HG03575 (cell line): ENCODE measurements around the gene ALG8.
"Not testable (repeated sequence)": the region's sequence is repeated elsewhere in the genome, so short reads cannot be mapped to it uniquely, and the experiment has no call there.

Experiments
- ATAC-seq: cut with Tn5 transposase; IDR thresholded peaks from one replicate; pipeline ENCODE4 v1.9.1; 2021; ENCODE audit not compliant: unreplicated experiment, insufficient number of reproducible peaks, low FRiP score; ENCODE audit errors: extremely low read depth

The ALG8 gene

GRCh38 chr11:78078218-78079167, 60.9 kb downstream of the ALG8 start:
- ATAC-seq, result no peak

GRCh38 chr11:78077592-78077991, 61.8 kb downstream of the ALG8 start:
- not testable (repeated sequence) for ATAC-seq

GRCh38 chr11:78076733-78077403, 62.6 kb downstream of the ALG8 start:
- no peak for ATAC-seq

GRCh38 chr11:78074756-78075155, 64.7 kb downstream of the ALG8 start:
- no peak for ATAC-seq

GRCh38 chr11:78072455-78072854, 67.0 kb downstream of the ALG8 start:
- no peak for ATAC-seq

DNA sequence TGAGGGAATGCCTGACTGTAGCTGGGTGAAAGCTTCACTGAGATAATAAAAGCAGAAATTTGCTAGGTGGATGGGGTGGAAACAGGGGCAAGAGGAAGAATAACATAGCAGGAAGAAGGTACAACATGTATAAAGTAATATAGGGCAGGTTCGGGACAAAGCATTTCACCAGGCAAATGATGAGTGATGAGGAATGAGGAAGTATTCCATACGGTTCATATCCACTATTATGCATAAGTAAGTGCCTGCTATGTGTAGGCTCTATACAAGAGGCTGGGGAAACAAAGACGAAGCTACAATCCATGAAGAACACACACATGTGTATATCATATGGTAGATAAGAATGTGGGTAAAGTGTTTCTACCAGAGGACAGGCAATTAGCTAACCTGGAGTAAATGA, 67.7 kb downstream of the ALG8 start:
- ATAC-seq, result no peak

- no peak for ATAC-seq
These were observed 68.8 kb downstream of the ALG8 start for GRCh38 chr11:78070621-78071020.

GRCh38 chr11:78069465-78069864, 70.0 kb downstream of the ALG8 start:
- ATAC-seq, result no peak

DNA sequence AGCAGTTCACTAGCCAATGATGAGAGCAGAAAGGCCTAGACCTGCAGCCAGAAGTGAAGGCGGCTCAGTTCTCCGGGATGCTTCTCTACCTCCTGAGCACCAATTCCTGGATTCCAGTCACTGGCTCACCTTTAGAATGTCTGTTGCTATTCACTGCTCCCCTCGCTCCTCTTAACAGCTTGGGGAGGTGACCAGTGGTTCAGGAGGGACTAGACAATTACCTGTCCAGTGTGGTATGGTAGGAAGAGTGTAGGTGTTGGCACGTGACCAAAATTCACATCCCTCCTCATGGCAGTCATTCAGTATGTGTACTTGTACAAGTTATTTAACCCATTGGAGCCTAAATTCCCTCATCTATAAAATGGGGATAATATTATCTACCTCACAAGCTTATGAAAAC, 71.7 kb downstream of the ALG8 start:
- ATAC-seq, result no peak

DNA sequence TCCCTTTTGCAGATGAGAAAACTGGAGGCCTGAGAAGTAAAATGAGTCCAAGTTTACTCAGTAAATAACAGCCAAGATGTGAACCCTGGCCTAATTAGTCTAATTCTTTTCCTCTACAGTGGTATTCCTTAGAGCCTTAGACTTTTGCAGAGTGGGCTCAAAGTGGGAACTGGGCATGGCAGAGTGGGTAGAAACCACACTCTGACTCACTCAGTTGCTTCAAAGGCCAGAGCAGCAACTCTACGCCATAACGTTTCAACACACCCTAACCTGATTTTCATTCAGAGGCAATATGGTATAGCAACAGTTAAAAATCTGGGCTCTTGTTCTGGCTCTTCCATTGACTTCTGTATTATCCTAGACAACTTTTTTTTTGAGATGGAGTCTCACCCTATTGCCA, 73.0 kb downstream of the ALG8 start:
- ATAC-seq, result no peak

DNA sequence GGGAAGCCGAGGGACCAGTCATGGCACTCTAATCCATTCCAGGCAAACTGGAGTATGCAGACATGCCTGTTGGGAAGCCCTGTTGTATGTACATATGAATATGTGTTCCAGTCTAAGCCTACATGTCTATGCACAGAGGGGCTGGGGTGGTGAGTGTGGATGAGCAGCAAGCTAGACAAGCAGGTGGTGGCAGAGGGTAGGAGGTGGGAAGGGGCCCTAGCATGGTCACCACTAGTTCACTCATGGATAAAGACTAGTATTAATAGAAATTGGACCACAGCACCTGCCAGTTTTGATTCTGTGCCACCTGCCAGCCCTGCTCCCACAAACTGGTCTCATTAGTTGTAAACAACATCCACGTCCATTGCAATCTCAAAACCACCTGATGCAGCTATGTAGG, 74.2 kb downstream of the ALG8 start:
- ATAC-seq, result no peak

DNA sequence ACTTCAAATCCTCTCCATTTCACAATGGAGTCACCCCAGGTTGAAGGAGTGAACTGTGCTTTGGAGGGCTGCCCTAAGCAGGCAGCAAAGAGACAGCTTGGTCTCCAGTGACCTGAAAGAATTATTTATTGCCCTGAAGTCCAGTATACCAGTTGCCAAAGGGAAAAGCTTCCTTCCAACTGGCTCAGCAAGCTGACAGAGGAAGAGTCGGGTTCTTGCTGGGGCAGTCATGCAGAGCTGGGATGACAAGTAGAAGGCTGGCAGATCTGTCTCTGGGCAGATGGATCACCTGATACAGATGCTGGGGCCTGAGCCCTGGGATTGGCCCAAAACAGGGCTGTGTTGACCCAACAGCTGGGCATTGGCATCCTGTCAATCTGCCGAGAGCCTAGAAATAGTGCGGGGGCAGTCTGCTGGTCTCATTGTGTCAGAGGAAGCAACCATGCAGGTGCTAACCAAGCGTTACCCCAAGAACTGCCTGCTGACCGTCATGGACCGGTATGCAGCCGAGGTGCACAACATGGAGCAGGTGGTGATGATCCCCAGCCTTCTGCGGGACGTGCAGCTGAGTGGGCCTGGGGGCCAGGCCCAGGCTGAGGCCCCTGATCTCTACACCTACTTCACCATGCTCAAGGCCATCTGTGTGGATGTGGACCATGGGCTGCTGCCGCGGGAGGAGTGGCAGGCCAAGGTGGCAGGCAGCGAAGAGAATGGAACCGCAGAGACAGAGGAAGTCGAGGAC, 75.8 kb downstream of the ALG8 start, which contains the start of gene THRSP:
Gene THRSP, plus strand, starts transcription at position 422 of the 742 bp plus-strand sequence. Its CDS starts 21 bp downstream, at position 443.
- no peak for ATAC-seq

- no peak for ATAC-seq
These were observed 76.8 kb downstream of the ALG8 start for GRCh38 chr11:78062671-78063070.

DNA sequence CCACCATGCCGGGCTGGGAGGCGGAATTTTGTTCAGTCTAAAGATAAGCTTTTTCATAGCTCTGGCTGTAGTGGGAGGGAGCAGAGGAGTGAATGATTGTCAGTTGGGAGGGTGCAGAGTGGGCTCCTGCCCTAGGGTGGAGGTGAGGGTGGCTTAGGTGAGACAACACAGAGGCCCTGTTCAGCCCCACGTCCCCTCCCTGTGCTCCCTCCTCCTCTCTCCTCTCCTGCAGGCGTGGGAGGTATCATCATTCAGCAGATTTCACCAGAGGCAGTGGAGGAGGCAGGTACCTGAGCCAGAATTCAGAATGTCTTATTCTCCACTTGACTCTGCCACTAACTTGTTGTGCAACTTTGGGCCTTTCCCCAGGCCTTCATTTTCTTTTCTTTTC, 77.5 kb downstream of the ALG8 start:
- no peak for ATAC-seq

GRCh38 chr11:78061088-78061920, 78.1 kb downstream of the ALG8 start:
- ATAC-seq, result no peak

DNA sequence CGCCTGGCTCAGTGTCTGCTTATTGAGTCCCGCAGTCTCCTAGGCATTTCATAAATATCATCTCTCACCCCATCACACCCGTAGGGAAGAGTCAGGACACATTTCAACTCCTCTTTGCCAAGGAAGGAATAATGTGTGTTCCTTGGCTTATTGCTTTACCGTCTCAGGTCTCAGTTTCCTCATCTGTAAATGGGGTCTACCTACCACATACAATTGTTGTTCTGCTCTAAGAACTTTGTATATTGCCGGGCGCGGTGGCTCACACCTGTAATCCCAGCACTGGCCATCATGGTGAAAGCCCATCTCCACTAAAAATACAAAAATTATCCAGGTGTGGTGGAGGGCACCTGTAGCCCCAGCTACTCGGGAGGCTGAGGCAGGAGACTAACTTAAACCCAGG, 78.9 kb downstream of the ALG8 start:
- no peak for ATAC-seq

DNA sequence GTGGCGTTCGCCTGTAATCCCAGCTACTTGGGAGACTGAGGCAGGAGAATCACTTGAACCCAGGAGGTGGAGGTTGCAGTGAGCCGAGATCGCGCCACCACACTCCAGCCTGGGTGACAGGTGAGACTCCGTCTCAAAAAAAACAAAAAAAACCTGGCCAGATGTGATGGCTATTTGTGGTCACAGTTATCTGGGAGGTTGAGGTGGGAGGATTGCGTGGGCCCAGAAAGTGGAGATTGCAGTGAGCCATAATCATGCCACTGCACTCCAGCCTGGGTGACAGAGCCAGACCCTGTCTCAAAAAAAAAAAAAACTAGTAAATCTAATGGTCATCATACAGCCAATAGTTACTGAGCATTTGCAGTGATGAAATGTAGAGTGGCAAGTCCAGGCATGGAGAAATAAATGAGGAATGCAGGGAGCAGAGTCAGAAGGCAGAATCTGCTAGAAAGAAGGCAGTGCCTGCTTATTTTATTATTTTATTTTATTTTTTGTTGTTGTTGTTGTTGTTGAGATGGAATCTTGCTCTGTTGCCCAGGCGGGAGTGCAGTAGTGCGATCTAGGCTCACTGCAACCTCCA, 79.6 kb downstream of the ALG8 start:
- not testable (repeated sequence) for ATAC-seq

GRCh38 chr11:78057462-78058055, 81.9 kb downstream of the ALG8 start:
- ATAC-seq, result no peak
